Neural cell (in vitro differentiated cells): ENCODE data around the gene HS2ST1. TPM values are rescaled to one million over a fixed set of nuclear protein-coding genes. Genes with fewer than 3 reads are reported as not detected.

Experiments used
- H2AFZ ChIP-seq: fragments of 200-600, 300-800 bp; sonication (generic), shearing (Covaris generic); 2 replicates; pipeline ENCODE4 v1.6.0; 2014; ENCODE audit warnings: low read depth, mild to moderate bottlenecking, antibody characterized with exemption, low read length, moderate library complexity
- H3F3A ChIP-seq: fragments of 200-600 bp; shearing (Covaris generic); 2 replicates; pipeline ENCODE4 v1.6.1; 2016; ENCODE audit warnings: mild to moderate bottlenecking, moderate library complexity, mixed read lengths, antibody characterized with exemption, low read length; ENCODE audit not compliant: insufficient read depth, poor library complexity, severe bottlenecking
- H3K27ac ChIP-seq: fragments of 200-600, 300-800 bp; sonication (generic), shearing (Covaris generic); 2 replicates; pipeline ENCODE4 v1.5.1; 2014; ENCODE audit warnings: mild to moderate bottlenecking, low read length, moderate library complexity
- H3K27me3 ChIP-seq: fragments of 300-800, 200-600 bp; sonication (generic), shearing (Covaris generic); 2 replicates; pipeline ENCODE4 v1.6.0; 2014; ENCODE audit warnings: mild to moderate bottlenecking, low read depth, low read length, moderate library complexity; ENCODE audit not compliant: insufficient read depth
- H3K36me3 ChIP-seq: fragments of 300-800, 200-600 bp; sonication (generic), shearing (Covaris generic); 2 replicates; pipeline ENCODE4 v1.5.1; 2014; ENCODE audit warnings: mild to moderate bottlenecking, antibody characterized with exemption, low read length, moderate library complexity; ENCODE audit not compliant: insufficient read depth
- H3K4me2 ChIP-seq: fragments of 300-800, 200-600 bp; sonication (generic), shearing (Covaris generic); 2 replicates; pipeline ENCODE4 v1.6.0; 2014; ENCODE audit warnings: mild to moderate bottlenecking, low read length
- H3K4me3 ChIP-seq: fragments of 300-800, 200-600 bp; sonication (generic), shearing (Covaris generic); 2 replicates; pipeline ENCODE4 v1.5.1; 2014; ENCODE audit warnings: mild to moderate bottlenecking, low read length, moderate library complexity
- H3K79me2 ChIP-seq: fragments of 200-600 bp; shearing (Covaris generic); replicated peaks from 2 replicates; pipeline ENCODE4 v1.6.0; 2014; ENCODE audit warnings: mild to moderate bottlenecking, low read length, moderate library complexity; ENCODE audit not compliant: insufficient read depth
- H3K9ac ChIP-seq: fragments of 300-800, 200-600 bp; sonication (generic), shearing (Covaris generic); 2 replicates; pipeline ENCODE4 v1.6.1; 2016; ENCODE audit warnings: mild to moderate bottlenecking, low read length, mixed read lengths
- H3K9me2 ChIP-seq: fragments of 200-600 bp; shearing (Covaris generic); 2 replicates; pipeline ENCODE4 v1.6.1; 2016; ENCODE audit warnings: mild to moderate bottlenecking, low read length, mixed read lengths; ENCODE audit not compliant: insufficient read depth
- H3K9me3 ChIP-seq: fragments of 200-600, 300-800 bp; sonication (generic), shearing (Covaris generic); 2 replicates; pipeline ENCODE4 v1.6.1; 2016; ENCODE audit warnings: mild to moderate bottlenecking, mixed run types, low read length, moderate library complexity, mixed read lengths
- H4K20me1 ChIP-seq: fragments of 200-600 bp; shearing (Covaris generic); 2 replicates; pipeline ENCODE4 v1.6.1; 2016; ENCODE audit warnings: mild to moderate bottlenecking, mixed run types; ENCODE audit not compliant: insufficient read depth
- EP300 ChIP-seq: fragments of 450-650 bp; conservative IDR thresholded peaks from 2 replicates; pipeline ENCODE4 v1.6.1; 2014; ENCODE audit warnings: antibody characterized with exemption, mild to moderate bottlenecking, moderate library complexity; ENCODE audit not compliant: poor library complexity, severe bottlenecking
- EZH2 ChIP-seq: fragments of 200-600, 300-800 bp; shearing (Covaris generic), sonication (generic); IDR thresholded peaks from 2 replicates; pipeline ENCODE4 v1.6.1; 2014; ENCODE audit warnings: antibody characterized with exemption, low read length, borderline replicate concordance, mild to moderate bottlenecking; ENCODE audit not compliant: insufficient read depth, poor library complexity, severe bottlenecking
- MXI1 ChIP-seq: fragments of 450-650 bp; conservative IDR thresholded peaks from 2 replicates; pipeline ENCODE4 v1.6.1; 2014; ENCODE audit warnings: antibody characterized with exemption, mild to moderate bottlenecking; ENCODE audit not compliant: poor library complexity, severe bottlenecking
- POLR2AphosphoS5 ChIP-seq: IDR thresholded peaks from 2 replicates; pipeline ENCODE4 v1.6.1; 2012
- RAD21 ChIP-seq: fragments of 450-650 bp; conservative IDR thresholded peaks from 2 replicates; pipeline ENCODE4 v1.6.1; 2014; ENCODE audit warnings: antibody characterized with exemption, mild to moderate bottlenecking, moderate library complexity
- SMC3 ChIP-seq: fragments of 450-650 bp; conservative IDR thresholded peaks from 2 replicates; pipeline ENCODE4 v1.6.1; 2014; ENCODE audit warnings: antibody characterized with exemption, mild to moderate bottlenecking, moderate library complexity; ENCODE audit not compliant: poor library complexity
- TAF1 ChIP-seq: IDR thresholded peaks from 2 replicates; pipeline ENCODE4 v1.6.1; 2012; ENCODE audit warnings: low read depth
- polyA plus RNA-seq: library from polyadenylated mRNA; depleted of rRNA; stranded (reverse); fragments of >200 nt; gene quantifications from 2 replicates; pipeline ENCODE4 v1.2.3, GENCODE V29; 2014
- TF ChIP-seq, protein P1 (sequence below): fragments of 450-650 bp; IDR thresholded peaks from 2 replicates; pipeline ENCODE4 v1.5.1; 2014; ENCODE audit warnings: antibody characterized with exemption, mild to moderate bottlenecking, moderate library complexity; ENCODE audit not compliant: poor library complexity, severe bottlenecking
- TF ChIP-seq, protein P2 (sequence below): IDR thresholded peaks from 2 replicates; pipeline ENCODE4 v1.6.1; 2012; ENCODE audit warnings: borderline replicate concordance

HS2ST1 gene
- polyA plus RNA-seq, 1 donor from 2014 or later, result 24.7 TPM

DNA sequence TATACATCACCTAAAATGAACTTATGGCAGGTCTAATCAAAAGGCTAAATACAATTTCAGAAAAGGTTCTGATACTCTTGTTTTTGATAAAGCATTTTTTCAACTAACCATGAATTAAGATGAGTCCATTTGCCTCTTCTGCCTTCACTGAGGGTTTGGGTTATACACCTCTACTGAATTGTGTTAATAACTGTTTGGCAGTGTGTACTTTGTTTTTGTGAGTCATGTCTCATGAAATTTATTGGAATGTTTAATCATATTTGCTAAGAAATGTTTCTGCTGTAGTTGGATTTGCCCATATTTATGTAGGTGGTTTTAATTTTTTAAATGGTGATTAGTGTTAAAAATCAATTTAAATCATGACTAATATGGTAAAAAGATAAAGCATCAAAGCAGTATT lies 190.5 kb downstream of the HS2ST1 start:
- Histone ChIP-seq H4K20me1 (no peaks in the 10 kb centered on the region), H3K4me3 (no peak overlapping the region), H3K9me3 (no peaks in the 10 kb centered on the region), H3K27ac (no peak overlapping the region), H3K9me2 (no peaks in the 10 kb centered on the region), H3F3A (no peaks in the 10 kb centered on the region), H3K79me2 (no peaks in the 10 kb centered on the region), H2AFZ (no peak overlapping the region), H3K4me2 (no peak overlapping the region), H3K27me3 (no peaks in the 10 kb centered on the region), H3K9ac (no peak overlapping the region), H3K36me3 (no peaks in the 10 kb centered on the region)
- TF ChIP-seq, protein P1, sequence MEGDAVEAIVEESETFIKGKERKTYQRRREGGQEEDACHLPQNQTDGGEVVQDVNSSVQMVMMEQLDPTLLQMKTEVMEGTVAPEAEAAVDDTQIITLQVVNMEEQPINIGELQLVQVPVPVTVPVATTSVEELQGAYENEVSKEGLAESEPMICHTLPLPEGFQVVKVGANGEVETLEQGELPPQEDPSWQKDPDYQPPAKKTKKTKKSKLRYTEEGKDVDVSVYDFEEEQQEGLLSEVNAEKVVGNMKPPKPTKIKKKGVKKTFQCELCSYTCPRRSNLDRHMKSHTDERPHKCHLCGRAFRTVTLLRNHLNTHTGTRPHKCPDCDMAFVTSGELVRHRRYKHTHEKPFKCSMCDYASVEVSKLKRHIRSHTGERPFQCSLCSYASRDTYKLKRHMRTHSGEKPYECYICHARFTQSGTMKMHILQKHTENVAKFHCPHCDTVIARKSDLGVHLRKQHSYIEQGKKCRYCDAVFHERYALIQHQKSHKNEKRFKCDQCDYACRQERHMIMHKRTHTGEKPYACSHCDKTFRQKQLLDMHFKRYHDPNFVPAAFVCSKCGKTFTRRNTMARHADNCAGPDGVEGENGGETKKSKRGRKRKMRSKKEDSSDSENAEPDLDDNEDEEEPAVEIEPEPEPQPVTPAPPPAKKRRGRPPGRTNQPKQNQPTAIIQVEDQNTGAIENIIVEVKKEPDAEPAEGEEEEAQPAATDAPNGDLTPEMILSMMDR, result no peak
- TF ChIP-seq POLR2AphosphoS5 (no peak), RAD21 (no peak), EZH2 (no peak), MXI1 (no peak), SMC3 (no peak), TAF1 (no peak), EP300 (no peak)
- TF ChIP-seq, protein P2, sequence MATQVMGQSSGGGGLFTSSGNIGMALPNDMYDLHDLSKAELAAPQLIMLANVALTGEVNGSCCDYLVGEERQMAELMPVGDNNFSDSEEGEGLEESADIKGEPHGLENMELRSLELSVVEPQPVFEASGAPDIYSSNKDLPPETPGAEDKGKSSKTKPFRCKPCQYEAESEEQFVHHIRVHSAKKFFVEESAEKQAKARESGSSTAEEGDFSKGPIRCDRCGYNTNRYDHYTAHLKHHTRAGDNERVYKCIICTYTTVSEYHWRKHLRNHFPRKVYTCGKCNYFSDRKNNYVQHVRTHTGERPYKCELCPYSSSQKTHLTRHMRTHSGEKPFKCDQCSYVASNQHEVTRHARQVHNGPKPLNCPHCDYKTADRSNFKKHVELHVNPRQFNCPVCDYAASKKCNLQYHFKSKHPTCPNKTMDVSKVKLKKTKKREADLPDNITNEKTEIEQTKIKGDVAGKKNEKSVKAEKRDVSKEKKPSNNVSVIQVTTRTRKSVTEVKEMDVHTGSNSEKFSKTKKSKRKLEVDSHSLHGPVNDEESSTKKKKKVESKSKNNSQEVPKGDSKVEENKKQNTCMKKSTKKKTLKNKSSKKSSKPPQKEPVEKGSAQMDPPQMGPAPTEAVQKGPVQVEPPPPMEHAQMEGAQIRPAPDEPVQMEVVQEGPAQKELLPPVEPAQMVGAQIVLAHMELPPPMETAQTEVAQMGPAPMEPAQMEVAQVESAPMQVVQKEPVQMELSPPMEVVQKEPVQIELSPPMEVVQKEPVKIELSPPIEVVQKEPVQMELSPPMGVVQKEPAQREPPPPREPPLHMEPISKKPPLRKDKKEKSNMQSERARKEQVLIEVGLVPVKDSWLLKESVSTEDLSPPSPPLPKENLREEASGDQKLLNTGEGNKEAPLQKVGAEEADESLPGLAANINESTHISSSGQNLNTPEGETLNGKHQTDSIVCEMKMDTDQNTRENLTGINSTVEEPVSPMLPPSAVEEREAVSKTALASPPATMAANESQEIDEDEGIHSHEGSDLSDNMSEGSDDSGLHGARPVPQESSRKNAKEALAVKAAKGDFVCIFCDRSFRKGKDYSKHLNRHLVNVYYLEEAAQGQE, result no peak

DNA sequence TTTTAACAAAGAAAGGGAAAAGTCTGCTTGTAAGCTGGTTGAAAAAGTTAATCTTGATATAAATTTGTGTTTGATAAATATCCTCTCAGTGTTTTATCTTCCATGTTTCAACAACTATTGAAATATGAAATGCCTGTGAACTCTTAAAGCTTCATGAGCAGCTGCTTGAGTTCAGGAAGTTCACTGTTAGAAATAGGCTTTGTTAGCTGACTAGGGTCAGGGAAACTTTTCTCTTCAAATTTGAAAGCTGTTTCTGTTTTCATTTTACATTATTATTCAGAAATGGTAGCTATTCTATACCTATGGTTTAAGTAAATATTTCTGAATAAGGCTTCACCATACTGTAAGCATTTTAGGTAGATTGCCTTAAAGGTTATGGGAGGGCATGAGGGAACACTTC lies 191.7 kb downstream of the HS2ST1 start:
- Histone ChIP-seq H3K79me2 (no peaks in the 10 kb centered on the region), H3K27ac (no peak overlapping the region), H3K9me3 (no peaks in the 10 kb centered on the region), H3K9ac (no peak overlapping the region), H3F3A (no peaks in the 10 kb centered on the region), H3K4me3 (no peak overlapping the region), H3K4me2 (no peak overlapping the region), H3K36me3 (no peaks in the 10 kb centered on the region), H3K27me3 (no peaks in the 10 kb centered on the region), H3K9me2 (no peaks in the 10 kb centered on the region), H4K20me1 (no peaks in the 10 kb centered on the region), H2AFZ (no peak overlapping the region)
- TF ChIP-seq TAF1, result no peak
- TF ChIP-seq, protein P1, result no peak
- TF ChIP-seq EP300, result no peak
- no peak for TF ChIP-seq RAD21
- TF ChIP-seq POLR2AphosphoS5, result no peak
- TF ChIP-seq, protein P2, result no peak
- no peak for TF ChIP-seq MXI1
- no peak for TF ChIP-seq SMC3
- TF ChIP-seq EZH2, result no peak
